ENCODE results near the gene PAX4. TPM values are rescaled to one million over a fixed set of nuclear protein-coding genes. Genes with fewer than 3 reads are reported as not detected.

Gene PAX4
- total and polyA plus RNA-seq, 9 of the 15 experiments (the other 6 are each of a cell fraction or from before 2014, with no cell fraction given) = not detected

DNA sequence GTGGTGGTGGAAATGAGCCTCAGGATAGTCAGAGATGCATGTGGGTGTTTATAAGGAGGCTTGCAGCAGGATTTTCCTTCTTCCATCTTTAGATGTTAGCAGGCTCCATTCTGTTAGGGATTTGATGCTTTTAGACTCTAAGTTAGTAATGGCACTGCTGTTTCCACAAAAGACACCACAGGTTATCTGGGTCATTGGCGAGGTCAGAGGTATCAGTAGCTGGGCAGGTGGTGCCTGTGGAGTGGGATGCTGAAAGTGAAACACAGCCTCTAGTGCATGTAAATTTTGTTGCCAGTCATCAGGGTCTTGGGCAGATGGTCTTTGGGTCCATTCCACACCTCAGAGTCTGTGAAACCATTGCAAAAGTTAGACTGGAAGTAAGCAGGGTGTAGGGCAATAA, 833 bp upstream of the PAX4 start:
- Histone ChIP-seq H3K27me3 (ENCODE audit: control insufficient read depth in 2 of 2, insufficient read depth in 2 of 2, low read length in 2 of 2) (peaks cover 46 to 63% of the 10 kb centered on the region in 2 experiments), H3K9me1 (ENCODE audit: control insufficient read depth, insufficient read depth, low read length) (no peaks in the 10 kb centered on the region), H3K4me2 (ENCODE audit: insufficient read depth, low read length) (no peak overlapping the region), H3K9ac (ENCODE audit: insufficient read depth in 1 of 2, low read depth in 2 of 2, low read length in 2 of 2) (no peak overlapping the region), H2AFZ (ENCODE audit: low read depth, low read length) (no peak overlapping the region), H3K36me3 (ENCODE audit: control insufficient read depth, insufficient read depth, low read length) (no peaks in the 10 kb centered on the region), H3K4me1 (replicated peaks in 1 of 2; ENCODE audit: control insufficient read depth in 2 of 2, insufficient read depth in 2 of 2, low read length in 2 of 2) (no peaks in the 10 kb centered on the region), H4K20me1 (replicated peaks; ENCODE audit: control insufficient read depth, insufficient read depth, low read length) (no peaks in the 10 kb centered on the region), H3K9me3 (replicated peaks; ENCODE audit: control insufficient read depth, insufficient read depth, low read depth, low read length) (no peaks in the 10 kb centered on the region), H3K4me3 (no peak overlapping the region), H3K79me2 (ENCODE audit: control insufficient read depth, insufficient read depth, low read length) (no peaks in the 10 kb centered on the region), H3K27ac (ENCODE audit: extremely low read depth, low read depth, low read length) (no peak overlapping the region)
- BruUV-seq (replicated peaks) = no TSS peak
- intact Hi-C loops (cut with micrococcal nuclease) = no loop called here
- WGBS (ENCODE audit: insufficient coverage, low coverage, missing lambda C conversion rate) = 0% methylated on average over 1 of the region's 1 CpG
- no peak for FAIRE-seq
- TF ChIP-seq L3MBTL2 (IDR thresholded peaks at IDR 0.05) = no peak
- TF ChIP-seq RHOXF2B (CRISPR knock-in tag; conservative IDR thresholded peaks at IDR 0.05) = no peak
- TF ChIP-seq, protein P1, sequence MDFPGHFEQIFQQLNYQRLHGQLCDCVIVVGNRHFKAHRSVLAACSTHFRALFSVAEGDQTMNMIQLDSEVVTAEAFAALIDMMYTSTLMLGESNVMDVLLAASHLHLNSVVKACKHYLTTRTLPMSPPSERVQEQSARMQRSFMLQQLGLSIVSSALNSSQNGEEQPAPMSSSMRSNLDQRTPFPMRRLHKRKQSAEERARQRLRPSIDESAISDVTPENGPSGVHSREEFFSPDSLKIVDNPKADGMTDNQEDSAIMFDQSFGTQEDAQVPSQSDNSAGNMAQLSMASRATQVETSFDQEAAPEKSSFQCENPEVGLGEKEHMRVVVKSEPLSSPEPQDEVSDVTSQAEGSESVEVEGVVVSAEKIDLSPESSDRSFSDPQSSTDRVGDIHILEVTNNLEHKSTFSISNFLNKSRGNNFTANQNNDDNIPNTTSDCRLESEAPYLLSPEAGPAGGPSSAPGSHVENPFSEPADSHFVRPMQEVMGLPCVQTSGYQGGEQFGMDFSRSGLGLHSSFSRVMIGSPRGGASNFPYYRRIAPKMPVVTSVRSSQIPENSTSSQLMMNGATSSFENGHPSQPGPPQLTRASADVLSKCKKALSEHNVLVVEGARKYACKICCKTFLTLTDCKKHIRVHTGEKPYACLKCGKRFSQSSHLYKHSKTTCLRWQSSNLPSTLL (IDR thresholded peaks at IDR 0.05) = no peak
- TF ChIP-seq MTA3 (IDR thresholded peaks at IDR 0.05; ENCODE audit: borderline replicate concordance) = no peak
- no peak for TF ChIP-seq SMARCE1 (IDR thresholded peaks at IDR 0.05)
- TF ChIP-seq ZNF778 (CRISPR knock-in tag; IDR thresholded peaks at IDR 0.05) = no peak
- no peak for TF ChIP-seq ZNF184 (CRISPR knock-in tag; IDR thresholded peaks at IDR 0.05)
- no peak for TF ChIP-seq CBX8 (IDR thresholded peaks at IDR 0.05; ENCODE audit: borderline replicate concordance, extremely low read depth, low read depth, low read length, poor library complexity, severe bottlenecking)
- no peak for TF ChIP-seq SOX6 (IDR thresholded peaks at IDR 0.05)
- TF ChIP-seq TAF15 (IDR thresholded peaks at IDR 0.05; ENCODE audit: low read depth, low read length) = no peak
- TF ChIP-seq BRF2 (IDR thresholded peaks at IDR 0.05; ENCODE audit: borderline replicate concordance, insufficient read depth, insufficient read length) = no peak
- TF ChIP-seq HLTF (IDR thresholded peaks at IDR 0.05) = no peak
- no peak for TF ChIP-seq PCBP2 (IDR thresholded peaks at IDR 0.05; ENCODE audit: low read depth, low read length, poor library complexity, severe bottlenecking)
- DNase-seq (ENCODE audit: extremely low read depth in 1 of 4, low spot score in 3 of 4) = no peak
- ATAC-seq = no peak
- in situ Hi-C loops (cut with MboI) = no loop called here
- CTCF ChIA-PET (ENCODE audit: low intra/inter-chr PET ratio) = no interaction called here
- POLR2A ChIA-PET = no interaction called here

Data from K562 (cell line).